Kidney tubule cell (primary cell): ENCODE results near the gene C3orf20.

ENCODE experiments used
- DNase-seq: peaks from one replicate; pipeline ENCODE4 v3.0.0-alpha.2; 2018; ENCODE audit warnings: low spot score

Gene C3orf20

GRCh38 chr3:14674841-14675240 is at the start of gene C3orf20:
TSS of gene C3orf20 (plus strand) at chr3:14675141. CDS start at chr3:14682714, 7,573 bp downstream.
- DNase-seq: no peak

GRCh38 chr3:14625443-14625842 is 49.5 kb upstream of the C3orf20 start:
- DNase-seq: no peak

DNA sequence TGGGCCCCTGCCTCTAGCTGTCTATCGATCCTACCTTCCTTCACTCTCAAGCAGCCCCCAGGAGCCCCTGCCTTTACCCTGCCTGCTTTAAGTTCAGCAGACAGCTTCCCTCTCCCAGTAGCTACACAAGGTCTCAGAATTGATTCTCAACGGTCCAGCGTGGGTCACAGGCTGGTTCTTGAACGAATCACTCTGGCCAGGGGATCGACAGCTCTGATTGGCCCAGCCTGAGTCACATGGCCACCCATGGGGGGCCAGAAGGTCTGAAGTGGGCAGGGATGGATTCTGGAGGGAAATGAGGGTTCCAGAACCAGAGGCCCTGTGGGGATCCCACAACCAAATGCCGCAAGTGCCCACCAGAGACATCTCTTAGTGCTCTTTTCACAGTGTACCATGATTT is 47.1 kb upstream of the C3orf20 start:
- DNase-seq: no peak

- no peak for DNase-seq
Observed at GRCh38 chr3:14628406-14628805, 46.5 kb upstream of the C3orf20 start.

GRCh38 chr3:14630404-14631100 is 44.4 kb upstream of the C3orf20 start:
- DNase-seq: no peak

DNA sequence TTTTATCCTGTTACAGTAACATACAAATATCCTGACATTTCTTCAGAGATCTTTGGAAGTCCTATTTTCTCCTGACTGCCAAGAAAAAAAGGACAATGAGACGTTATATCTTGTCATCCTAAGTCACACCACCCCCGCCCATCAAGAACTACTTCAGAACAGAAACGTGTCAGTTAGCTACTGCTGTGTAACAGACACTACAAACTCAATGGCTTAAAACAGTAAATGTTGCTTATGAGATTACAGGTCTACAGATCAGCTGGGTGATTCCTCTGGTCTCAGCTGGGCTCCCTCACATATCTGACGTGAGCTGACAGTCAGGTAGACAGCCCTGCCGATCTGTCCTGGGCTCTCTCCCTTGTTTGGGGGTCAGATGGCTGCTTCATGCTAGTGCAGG is 43.8 kb upstream of the C3orf20 start:
- no peak for DNase-seq

GRCh38 chr3:14631687-14632441 is 43.1 kb upstream of the C3orf20 start:
- DNase-seq: no peak

- no peak for DNase-seq
Observed at GRCh38 chr3:14632442-14632930, 42.5 kb upstream of the C3orf20 start.

DNA sequence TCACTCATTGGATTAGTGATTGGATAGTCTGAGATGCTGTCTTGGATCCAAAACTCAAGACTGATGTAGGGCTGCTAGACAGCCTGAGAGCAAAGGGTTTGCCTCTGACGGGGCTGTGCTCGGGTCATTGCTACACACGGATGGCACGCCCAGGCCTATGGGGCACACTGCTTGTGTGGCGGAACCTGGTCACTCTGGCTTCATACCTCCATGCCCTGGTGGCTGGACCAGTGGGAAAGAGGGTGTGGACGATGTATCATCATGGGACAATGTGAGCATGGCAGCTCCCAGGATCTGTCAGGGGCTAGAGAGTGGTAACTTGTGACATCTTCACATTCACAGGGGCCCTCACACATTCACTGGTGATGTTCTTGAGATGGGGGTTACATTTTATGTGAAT is 41.5 kb upstream of the C3orf20 start:
- DNase-seq: no peak

- DNase-seq: peak; percentile 66
Observed at GRCh38 chr3:14633819-14634424, 41.0 kb upstream of the C3orf20 start.

DNA sequence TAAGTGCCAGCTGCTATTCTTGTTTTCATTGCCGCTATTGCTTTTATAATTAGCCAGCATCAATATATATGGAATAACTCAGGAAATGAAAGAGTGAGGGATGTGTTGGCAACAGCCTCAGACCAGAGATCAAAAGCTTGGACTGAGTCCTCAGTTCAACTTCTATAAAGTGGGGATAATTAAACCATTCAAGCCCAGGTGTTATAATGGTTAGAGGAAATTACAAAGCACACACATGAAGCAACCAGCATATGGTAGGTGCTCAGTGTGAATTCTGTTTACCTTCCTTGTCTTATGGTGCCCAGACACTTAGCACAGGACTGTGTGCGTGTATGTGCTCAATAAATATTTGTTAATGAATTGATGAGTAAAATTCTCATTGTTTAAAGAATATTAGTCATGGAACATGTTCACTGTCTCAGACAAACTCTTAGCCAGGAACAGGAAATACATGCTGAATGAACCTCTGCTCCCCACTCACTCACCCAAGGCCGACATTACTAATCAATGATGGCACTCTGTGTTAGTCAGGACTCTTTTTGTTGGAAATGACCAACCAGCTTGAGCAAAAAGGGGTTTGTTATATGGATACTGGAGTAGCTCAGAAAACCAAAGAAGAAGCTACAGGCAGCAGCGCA is 40.1 kb upstream of the C3orf20 start:
- DNase-seq: peak; percentile 72

- no peak for DNase-seq
Observed at GRCh38 chr3:14636496-14637087, 38.3 kb upstream of the C3orf20 start.

GRCh38 chr3:14640157-14640562 is 34.8 kb upstream of the C3orf20 start:
- peak; percentile 40 for DNase-seq

DNA sequence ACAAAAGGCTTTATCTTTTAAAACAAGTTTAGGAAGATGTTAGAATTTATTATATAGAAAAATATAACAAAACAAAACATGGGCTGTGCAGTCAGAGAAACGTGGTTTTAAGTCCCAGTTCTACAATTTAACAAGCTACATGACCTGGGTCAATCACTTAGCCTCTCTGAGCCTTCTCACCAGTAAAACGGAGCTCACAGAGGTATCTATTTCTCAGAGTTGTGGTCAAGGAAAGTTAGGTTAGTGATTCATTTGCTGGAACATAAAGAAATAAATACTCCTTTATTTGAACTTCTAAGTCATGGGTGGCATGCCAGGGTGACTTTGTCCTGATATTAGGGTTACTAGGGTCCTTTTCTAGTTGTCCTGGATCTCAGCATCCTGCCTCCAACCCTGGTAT is 34.2 kb upstream of the C3orf20 start:
- no peak for DNase-seq

DNA sequence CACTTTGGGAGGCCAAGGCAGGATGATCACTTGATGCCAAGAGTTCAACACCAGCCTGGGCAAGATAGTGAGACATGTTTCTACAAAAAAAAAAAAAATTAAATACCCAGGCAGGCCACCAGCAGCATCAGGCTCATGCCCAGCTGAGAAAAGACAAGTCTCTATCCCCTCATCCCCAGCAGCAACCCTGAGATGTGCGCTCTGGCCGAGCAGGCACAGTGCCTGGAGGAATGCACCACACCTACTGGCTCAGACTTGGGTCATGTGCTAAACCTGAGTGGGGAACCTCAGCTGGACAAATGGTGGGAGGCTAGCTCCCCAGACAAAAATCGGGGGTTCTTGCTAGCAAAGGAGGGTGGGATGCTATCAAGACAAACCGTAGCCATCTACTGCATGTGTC is 33.6 kb upstream of the C3orf20 start:
- no peak for DNase-seq

DNA sequence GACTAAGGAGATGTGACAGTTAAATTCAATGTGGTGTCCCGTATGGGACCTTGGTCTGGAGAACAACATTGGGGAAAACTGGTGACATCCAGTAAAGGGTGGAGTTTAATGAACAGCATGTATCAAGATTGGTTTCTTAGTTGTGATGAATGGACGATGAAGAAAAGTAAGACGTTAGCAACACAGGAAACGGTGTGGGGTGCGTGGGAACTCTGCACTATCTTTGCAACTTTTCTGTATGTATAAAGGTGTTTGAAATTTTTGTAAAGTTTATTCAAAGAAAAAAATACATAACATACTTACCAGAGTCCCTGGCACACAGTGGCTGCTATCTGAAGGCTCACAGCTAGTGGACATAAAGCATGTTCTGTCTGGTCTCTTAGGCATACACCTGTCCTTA is 29.5 kb upstream of the C3orf20 start:
- no peak for DNase-seq

GRCh38 chr3:14646131-14646573 is 28.8 kb upstream of the C3orf20 start:
- DNase-seq: no peak

DNA sequence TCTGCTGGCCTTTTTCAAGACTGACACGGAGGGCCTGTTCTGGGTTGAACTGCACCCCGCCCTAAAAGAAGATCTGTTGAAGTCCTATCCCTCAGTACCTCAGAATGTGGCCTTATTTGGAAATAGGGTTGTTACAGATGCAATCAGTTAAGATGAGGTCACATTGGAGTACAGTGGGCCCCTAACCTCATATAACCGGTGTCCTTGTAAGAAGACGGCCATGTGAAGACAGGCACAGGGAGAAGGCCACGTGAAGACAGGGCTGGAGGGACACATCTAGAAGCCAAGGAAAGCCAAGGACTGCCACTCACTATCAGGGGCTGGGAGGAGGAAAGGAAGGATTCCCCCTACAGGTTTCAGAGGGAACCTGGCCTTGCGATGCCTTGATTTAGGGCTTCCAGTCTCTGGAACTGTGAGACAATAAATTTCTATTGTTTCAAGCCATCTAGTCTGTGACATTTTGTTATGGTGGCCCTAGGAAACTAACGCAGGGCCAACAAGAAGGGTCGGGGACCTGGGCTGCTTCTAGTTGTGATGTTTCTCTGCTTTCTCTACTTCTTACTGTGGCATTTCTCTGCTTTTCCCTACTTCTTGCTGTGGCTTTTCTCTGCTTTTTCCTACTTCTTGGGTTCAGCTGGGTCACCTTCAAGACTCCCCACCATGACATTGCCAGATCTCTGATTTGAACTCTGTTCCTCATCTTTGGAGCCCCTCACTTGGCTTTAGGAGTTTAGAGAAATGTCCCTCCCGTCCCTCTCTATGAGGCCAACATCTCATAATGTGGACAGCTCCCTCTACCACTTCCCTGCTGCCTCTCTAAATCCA is 28.1 kb upstream of the C3orf20 start:
- no peak for DNase-seq

DNA sequence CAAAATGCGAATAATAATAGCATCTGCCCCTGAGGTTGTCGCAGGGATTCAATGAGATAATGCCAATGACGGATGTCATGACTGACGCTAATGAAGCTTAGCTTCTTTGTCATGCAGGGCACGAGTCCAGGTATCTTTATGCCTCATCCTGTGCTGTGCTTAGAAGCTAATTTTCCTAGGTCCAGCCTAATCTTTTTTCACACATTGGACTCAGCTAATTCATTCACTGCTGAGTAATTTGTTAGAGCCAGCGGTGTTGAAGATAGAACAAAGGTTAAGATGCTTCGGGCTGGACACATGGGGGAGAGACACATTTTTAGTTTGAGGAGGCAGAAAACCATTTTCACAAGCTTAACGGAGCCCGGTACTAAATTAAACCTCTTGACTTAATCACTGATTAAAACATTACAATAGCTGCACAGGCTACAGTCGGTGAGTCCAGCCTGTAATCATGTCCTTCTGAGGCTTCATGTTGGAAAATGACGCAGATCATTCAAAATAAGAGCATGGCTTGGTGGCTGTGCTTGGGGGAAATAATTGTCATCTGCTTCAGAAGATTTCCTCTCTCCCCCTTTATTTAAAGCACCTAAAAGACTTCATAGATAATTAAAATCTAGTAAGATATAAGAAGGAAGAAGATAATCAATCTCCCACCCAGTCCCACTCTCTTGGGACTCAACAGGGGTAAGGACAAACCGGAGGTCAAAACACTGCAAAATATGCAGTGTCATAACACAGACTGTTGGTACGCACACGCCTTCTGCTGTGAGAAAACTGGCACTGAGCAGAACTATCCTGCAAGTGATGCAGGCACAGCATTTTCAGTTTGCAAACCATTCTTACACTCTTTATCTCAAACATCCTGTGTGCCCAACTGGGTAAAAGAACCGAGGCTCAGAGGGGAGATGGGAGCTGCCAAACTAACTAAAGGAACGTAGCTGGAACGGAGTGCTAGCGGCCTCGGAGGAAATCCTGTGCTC is 26.7 kb upstream of the C3orf20 start:
- peak; percentile 48 for DNase-seq

GRCh38 chr3:14649466-14649865 is 25.5 kb upstream of the C3orf20 start:
- peak; percentile 52 for DNase-seq
